RKO (cell line): Measurements from ENCODE around the gene QRFP.
"Not testable (repeated sequence)": the region's sequence is repeated elsewhere in the genome, so short reads cannot be mapped to it uniquely, and the experiment has no call there.

Source experiments
- DNase-seq: peaks from one replicate; pipeline ENCODE4 v3.0.0-alpha.2; 2016; ENCODE audit warnings: low spot score

QRFP gene

DNA sequence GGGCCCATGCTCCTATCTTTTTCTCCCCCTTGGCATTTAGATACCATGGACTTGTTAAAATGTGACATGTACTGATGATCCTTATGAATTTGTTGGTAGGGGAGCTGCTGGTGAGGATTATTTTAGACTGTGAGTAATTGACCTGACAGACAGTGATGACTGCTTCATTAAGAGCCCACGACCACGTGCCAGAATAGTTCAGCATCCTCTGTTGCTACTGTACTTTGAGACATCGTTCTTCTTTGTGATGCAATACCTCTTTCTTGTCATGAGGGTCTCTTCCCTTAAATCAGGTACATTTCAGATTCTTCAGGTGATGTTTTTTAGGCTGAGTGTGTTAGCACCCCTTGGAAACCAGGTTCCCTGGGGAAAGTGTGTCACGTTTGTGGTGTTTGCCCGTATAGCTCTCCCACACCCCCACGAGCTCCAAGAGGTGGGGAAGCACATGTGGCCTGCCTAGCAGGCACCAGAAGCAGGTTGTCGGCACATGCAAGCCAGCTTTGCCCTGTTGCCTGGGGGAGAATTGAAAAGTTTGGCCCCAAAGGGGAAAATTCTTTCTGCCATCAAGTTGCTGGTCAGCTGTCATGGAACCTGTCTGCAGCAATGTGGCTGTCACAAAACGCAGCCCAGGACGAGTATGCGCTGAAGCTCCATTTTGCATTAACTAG lies 25.1 kb downstream of the QRFP start:
- DNase-seq = no peak

DNA sequence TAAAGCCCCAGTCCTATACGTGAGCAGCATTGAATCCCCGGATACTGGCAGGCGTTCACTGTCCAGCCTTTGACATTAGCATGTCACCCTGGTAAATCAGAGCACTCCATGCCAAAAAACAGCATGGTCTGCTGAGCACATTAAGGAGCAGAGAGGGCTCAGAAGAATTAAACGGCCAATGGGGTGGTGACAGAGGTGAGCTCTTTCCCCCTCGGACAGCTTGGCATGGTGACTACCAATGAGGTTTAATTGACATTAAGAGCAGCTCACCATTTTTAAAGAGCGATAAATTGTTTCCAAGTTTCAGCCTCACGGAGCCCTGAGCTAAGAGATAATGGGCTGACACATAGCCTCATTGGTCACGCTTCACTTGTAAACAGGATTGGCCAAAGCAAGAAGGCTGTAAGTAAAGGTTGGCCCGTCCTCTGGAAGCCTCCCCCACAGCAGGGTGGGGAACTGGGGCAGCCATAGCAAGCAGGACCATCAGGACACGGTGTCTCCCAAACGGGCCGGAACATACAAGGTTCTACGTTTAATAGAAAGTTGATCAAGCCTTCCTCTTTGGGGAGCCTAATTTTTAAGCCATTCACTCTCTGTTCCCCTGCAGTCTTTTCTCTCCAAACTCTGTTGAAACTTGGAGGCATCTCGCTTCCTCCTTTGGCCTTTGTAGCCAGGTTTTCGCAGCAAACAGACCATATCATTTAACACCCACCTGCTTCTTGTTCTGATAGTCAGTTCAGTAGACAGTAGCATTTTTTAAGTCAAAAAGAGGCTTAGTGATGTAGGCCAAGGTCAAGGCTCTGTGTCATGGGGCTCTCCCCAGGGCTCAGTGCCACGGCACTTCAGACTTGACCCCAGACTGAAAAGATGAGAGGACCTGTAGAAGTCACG lies 25.9 kb downstream of the QRFP start:
- no peak for DNase-seq

DNA sequence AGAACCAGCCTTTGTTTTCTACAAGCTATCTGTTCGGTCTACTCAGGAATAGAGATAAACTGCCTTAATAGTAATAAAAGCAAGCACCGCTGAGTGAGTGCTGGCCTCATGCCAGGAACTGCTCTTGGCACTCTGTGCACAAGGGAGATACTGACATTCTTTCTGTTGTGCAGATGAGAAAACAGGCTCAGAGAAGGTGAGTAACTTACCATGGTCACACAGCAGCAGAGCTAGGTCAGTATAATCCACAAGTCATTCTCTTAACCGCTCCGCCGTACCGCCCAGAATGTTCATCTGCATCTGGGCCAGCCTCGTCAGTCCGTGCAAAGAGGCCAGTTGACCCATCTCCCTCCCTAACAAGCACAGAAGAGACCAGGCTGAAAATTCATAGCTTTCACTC lies 27.4 kb downstream of the QRFP start:
- DNase-seq = no peak

DNA sequence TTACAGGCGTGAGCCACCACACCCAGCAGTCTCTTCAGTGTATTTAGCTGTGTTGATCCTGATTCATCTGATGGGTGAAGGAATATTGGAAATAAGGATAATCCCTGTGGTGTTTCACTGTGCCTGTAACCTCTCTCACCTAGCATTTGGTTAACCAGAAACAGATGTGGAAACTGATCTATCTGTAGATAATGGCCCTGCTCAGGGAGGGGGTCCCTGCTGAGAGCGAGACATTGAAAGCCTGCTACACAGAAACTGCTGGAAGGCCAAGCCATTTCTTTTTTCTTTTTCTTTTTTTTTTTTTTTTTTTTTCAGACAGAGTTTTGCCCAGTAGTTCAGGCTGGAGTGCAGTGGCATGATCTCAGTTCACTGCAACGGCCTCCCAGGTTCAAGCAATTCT lies 28.4 kb downstream of the QRFP start:
- DNase-seq = no peak

DNA sequence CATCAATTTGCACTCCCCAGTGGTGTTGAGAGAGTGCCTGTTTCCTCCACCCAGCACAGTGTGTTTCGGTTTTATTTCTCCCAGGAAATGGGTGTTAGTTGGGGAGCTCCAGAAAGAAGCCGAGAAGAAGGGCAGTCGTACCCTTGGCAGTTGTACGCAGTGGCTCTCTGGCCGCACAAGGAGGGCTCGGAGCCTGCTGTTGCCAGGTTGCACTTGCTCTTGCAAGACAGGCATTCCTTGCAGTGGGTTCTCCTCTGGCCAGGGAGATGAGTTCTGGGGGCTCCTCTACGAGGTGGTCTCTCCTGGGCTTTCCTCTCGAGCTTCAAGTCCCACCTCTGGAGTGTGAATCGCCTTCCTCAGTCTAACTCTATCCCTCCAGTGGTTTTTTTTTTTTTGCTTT lies 29.1 kb downstream of the QRFP start:
- DNase-seq = no peak

DNA sequence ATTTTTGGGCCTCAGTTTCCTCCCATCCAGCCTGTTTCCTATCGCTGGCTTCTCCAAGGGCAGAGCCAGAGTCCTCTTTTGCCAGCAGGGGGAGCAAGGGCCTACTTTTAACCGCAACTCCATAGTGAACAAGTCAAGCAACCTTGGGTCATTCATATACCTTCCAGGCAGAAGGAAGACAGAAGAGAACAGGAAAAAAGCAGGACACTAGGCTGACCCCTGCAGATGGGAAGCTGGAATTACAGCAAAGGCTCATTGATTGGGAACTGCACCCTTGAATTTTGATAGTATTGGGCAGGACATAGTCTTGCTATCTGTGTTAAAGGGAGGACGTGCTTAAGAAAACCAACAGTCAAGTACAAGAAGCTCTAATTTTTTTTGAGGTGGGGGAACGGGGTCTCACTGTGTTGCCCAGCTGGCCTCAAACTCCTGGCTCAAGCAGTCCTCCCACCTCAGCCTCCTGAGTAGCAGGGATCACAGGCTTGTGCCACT lies 30.1 kb downstream of the QRFP start:
- DNase-seq = peak; percentile 94

DNA sequence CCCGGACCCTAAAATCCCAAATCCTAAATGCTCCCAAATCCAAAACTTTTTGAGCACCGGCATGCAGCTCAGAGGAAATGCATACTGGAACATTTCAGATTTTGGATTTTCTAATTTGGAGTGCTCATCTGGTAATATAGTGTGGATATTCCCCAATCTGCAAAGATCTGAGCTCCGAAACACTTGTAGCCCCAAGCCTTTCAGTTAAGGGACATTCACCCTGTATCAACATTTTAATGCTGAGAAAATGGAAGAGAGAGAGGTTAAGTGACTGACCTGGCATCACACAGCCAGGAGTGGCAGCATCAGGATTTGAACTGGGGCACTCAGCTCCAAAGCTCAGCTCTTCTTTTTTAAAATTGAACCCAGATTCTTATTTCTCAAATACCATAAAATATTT lies 30.7 kb downstream of the QRFP start:
- DNase-seq = no peak

DNA sequence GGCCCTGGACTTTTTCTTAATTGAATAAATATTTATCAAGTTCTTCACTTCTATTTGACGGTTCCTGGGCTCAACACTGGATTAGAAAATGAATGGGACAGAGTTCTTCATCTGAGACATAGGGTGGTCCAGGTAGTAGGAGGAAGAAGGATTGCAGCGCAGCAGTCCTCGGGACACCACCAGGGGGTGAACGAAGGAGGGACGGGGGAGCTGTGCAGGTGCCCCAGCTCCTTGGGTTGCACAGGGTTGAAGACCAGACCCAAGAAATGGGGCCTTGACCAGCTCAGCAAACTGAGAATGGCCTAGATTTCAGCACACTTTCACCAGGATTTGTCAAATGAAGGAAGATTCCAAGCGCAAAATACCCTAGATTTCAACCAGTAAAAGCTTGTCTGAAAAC lies 32.1 kb downstream of the QRFP start:
- DNase-seq = no peak

DNA sequence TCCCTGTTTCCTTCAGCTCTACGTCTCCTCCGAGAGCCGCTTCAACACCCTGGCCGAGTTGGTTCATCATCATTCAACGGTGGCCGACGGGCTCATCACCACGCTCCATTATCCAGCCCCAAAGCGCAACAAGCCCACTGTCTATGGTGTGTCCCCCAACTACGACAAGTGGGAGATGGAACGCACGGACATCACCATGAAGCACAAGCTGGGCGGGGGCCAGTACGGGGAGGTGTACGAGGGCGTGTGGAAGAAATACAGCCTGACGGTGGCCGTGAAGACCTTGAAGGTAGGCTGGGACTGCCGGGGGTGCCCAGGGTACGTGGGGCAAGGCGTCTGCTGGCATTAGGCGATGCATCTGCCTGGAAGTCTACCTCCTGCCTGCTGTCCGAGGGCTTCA lies 33.9 kb downstream of the QRFP start:
- no peak for DNase-seq

DNA sequence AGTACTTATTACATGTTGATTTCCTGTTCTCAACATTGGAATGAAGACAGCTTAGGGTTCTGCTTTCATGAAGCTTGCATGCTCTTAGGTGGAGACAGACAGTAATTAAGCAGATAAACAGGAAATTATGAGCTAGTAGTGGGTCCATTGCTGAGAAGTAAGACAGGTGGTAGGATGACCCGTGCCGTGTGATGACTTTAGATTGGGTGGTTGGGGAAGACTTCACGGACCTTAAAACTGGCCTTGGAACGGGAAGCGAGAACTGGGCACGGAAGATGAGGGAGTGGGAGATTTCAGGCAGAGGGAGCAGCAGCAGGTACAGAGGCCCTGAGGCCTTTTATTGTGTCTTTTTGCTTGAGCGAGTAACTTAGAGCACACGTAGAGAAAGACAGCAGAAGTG lies 34.4 kb downstream of the QRFP start:
- no peak for DNase-seq

DNA sequence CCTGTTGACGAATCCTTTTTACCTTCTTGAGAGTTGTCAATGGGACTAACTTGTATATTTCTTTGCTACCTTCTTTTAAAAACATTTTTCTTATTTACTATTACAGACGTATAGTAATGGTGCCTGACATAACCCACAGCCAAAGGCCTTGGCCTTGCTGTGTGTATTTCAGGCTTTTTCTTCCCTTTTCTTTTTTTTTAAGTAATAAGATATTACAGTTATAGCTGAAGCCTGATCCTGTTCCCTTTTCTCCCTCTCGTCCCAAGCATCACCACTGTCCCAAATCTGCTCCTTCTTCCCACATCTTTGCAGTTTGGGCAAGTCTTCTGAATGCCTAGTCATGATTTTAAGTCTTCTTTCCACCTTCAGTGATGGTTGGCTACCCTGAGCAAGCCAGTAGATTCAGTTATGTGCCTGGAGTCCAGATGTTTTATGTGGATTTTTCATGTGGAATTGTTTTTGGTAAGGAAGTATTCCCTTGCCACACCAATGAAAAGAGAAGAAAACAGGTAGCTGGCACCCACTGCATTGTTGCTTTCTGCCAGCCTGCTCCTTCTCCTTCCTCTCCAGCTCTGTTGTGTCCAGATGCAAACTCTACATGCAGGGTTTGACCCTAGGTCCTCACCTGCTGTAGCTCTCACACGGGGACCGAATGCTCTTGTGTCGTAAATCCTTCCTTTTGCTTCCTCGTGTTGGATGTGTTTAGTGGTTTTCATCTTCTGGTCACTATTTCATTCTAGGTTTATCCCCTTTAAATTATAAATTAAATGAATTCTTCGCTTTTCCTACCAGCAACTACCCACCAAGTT lies 35.0 kb downstream of the QRFP start:
- no peak for DNase-seq

DNA sequence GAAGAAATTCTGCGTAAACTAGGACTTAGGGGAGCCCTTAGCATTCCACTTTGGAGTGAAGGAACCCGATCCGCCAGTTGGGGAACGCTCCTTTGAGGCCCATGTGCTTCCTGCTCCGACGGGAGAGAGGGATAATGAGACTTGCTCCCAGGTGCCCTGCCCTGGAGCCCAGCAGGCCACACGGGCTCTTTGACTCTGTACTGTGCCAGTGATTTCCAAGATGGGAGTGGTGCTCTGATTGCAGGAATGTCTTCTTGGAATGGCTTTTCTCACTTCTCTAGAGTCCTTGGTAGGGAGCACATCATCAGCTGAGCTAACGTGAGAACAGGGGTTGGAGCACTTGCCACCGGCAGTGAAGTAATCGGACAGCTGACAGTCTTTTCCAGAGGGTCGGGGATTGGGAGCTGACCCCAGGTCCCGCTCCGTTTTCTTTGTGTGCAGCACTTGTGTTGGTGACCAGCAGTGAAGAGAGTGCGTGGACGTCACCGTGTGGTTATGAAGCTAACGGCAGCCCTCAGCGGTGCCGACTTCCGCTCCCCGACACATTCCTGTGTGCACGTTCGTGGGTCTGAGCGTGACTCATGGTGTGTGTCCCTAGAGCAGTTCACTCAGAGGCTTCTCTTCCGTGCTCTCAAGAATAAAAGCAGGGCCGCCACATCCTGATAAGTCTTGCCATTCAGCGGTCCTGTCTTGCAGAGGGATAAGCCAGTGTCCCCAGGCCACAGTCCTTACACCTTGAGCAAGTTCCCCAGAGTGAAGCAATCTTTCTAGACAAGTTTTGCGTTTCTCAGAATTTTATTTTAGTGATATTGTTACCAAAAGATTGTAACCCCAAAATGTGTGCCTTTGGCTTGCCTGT lies 35.9 kb downstream of the QRFP start:
- DNase-seq = peak; percentile 40

DNA sequence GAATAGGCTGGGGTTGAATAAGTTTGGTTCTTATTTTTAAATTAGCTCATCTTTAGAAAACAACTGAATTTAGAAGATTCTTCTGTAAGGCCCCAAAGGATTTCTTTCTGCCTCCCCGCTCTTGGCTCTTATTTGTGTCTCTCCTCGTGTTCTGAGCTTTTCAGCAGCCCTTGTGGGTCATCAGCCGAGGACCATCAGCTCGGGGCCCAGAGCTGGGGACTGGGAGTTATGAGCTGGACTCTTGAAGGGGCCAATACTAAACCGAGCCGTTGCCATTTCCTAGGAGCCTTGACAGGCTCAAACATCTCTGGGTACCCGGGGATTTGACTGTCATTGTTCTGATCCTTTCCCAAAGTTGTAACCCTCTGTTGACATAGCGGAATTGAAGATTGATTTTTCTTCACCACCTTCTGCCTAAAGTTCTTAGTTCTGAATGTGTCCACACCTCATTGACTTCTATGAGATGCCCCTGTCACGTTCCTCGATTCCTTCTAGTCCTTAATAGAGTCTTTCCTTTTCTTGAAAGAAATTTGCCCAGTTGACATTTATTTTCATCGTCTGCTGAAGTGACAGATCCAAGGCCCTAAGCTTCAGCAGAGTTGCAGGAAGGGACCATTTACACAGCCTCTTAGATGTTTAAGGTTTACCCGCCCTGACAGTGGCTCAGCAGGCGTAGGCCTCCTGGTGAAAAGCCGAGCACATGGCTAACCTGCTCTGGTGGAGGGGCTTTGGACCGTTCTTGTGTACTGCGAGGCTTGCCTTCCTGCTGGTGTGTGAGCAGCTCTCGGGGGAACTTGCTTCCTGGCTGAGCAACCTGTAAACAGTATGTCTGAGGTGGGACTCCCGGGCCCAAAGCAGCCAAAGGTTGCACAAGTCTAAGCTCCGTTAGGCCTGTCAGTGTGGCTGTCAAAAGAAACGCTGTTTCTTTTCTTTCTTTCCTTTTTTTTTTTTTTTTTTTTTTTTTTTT lies 37.6 kb downstream of the QRFP start:
- DNase-seq = no peak

DNA sequence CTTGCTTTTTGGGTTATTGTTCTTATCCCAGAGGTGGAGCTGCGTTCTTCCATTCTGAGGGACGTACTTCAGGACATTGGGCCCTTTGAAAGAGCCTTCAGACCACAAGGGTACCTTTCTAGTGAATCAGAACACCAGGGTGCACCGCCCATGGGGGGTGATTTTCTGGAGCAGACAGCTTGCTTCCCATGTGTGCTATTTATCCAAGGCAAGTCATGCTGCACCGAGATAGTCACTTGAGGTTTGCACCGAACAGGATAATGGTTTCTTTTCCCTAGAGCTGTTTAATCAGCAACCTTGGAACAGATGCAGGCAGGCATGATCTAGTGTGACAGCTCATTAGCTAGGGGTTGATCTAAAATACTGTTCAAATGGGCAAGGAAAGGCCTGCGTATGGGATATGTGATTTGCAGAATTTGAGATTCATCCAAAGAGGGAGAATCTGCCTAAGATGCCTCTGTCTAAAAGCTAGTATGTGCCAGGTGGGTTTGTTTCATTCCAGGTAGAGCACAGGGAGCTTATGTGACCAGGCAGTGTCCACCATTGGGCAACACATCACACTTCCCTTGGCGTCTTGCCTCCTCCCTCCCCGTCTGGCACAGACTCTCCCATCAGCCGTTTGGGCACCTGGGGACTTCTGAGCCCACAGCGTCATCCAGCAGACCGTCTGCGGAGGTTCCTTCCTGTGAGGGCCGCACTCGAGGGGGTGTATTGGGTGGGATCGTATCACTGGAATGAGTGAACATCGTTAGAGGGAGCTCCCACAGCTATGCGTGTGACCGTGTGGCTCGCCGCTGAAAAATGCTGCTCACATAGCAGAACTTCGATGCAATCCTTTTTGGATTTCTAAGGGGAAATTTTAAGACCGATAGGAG lies 38.5 kb downstream of the QRFP start:
- DNase-seq = peak; percentile 30

DNA sequence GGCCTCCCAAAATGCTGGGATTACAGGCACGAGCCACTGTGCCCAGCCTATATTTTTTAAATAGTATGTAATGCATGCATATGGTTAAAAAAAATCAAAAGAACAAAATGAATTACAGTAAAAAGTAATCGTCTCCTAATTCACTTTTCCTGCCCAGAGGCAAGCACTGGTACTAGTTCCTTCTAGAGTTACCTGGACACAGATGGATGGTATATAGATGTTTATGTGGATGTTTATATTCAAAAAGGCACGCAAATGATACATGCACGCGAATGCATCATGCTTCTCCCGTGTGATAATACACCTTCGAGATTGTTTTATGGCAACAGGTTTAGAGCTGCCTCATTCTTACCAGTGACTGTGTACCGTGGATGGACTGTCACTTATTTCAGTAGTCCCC lies 40.1 kb downstream of the QRFP start:
- DNase-seq = no peak

DNA sequence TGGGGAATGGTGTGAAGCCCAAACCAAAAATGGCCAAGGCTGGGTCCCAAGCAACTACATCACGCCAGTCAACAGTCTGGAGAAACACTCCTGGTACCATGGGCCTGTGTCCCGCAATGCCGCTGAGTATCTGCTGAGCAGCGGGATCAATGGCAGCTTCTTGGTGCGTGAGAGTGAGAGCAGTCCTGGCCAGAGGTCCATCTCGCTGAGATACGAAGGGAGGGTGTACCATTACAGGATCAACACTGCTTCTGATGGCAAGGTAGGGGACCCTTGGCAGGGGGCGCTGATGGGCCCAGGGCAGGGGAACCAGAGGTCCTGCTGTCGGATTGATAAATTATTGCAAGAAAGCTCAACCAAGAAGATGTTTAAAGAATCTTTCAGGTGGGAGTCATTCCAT lies 41.8 kb downstream of the QRFP start:
- no peak for DNase-seq

DNA sequence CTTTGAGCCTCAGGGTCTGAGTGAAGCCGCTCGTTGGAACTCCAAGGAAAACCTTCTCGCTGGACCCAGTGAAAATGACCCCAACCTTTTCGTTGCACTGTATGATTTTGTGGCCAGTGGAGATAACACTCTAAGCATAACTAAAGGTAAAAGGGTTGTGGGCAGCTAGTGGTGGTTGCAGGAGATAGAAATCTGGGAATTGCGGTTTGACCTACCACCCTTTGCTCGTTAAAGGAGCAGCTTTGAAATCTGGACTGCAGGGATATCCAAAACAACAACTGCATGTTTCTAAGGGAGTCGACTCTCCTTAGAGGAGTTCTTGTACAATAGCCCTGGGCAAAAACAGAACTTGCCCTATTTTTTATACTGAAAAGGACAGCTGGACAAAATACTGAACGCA lies 42.5 kb downstream of the QRFP start:
- no peak for DNase-seq

DNA sequence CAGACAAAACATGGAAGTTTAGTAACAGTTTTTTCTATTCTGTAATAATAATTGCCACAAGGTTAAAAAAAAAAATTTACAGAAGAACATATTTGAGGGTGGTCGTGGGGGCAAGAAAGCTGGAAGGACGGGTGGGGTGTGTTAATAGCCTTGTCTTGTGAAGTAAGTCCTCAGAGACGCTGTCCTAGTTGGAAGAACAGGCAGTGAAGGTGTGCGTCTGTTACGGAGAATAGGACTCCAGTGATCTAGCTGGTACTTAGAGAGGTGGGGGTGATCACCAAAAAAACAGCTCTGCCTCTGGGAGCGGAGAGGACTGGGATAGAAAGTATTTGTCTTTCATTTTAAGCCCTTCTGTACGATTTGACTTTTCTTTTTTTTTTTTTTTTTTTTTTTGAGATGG lies 43.8 kb downstream of the QRFP start:
- DNase-seq = no peak

DNA sequence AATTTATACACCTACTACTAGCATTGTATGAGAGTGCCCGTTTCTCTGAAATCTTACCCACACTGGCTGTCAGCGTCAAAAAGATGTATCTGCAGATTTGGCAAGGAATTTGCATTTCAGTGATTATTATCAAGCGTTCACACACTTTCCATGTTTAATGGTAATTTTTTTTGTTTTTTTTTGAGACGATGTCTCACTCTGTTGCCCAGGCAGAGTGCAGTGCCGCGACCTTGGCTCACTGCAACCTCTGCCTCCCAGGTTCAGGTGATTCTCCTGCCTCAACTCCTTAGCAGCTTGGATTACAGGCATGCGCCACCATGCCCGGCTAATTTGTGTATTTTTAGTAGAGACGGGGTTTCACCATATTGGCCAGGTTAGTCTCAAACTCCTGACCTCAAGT lies 47.3 kb downstream of the QRFP start:
- no peak for DNase-seq

DNA sequence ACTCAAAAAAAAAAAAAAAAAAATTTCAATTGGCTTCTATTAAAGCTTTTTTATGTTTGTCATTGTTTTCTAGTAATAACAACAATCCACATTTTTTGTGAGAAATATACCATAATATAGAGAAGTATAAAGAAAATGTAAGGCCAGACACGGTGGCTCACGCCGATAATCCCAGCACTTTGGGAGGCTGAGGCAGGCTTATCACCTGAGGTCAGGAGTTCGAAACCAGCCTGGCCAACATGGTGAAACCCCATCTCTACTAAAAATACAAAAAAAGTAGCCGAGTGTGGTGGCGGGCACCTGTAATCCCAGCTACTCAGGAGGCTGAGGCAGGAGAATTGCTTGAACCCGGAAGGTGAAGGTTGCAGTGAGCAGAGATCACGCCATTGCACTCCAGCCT lies 48.1 kb downstream of the QRFP start:
- DNase-seq = not testable (repeated sequence)
